HUDEP-2 (cell line): ENCODE results near the gene TFIP11.

Source experiments
- DNase-seq, 76 experiments: peaks; one replicate each; lab custom pipeline; 2025; ENCODE audit not compliant: unreplicated experiment in 76 of 76; lab: John Stamatoyannopoulos, UW

TFIP11 gene

DNA sequence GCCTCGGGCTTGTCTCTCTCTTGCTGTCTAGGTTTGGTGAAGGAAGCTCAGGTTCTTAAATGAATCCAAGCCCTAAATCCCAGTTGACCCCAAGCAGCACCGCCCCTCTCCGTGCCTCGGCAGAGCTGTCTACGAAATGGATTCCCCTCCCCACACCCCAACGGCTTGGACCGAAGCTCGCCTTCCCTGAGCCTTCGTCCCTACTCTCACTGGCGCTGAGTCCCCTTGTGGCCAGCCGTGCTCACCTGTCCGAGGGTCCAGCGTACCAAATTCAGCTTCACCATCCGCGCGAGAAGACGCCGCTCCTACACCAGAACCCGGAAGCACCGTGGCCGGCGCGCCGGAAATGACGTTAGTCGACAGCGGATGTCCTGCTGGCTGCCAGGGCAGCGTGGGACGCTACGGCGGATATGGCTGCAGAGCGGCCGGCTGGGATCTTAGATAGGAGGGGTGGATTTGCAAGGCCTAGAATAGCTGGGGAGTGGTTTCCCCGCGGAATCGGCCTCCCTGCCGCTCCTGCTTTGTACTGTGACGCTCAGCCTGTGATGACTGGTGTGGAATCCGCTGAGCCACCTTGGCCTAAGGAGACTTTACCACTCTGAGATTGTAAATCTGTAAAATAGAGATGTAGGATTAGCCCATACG lies at the start of gene TFIP11:
TFIP11 (minus strand) TSS at position 325 of the 645 bp plus-strand sequence. CDS start 2,201 bp downstream, outside the sequence.
- DNase-seq: peak in 74 of 76 experiments; percentile 40 to 95 (median 88)

DNA sequence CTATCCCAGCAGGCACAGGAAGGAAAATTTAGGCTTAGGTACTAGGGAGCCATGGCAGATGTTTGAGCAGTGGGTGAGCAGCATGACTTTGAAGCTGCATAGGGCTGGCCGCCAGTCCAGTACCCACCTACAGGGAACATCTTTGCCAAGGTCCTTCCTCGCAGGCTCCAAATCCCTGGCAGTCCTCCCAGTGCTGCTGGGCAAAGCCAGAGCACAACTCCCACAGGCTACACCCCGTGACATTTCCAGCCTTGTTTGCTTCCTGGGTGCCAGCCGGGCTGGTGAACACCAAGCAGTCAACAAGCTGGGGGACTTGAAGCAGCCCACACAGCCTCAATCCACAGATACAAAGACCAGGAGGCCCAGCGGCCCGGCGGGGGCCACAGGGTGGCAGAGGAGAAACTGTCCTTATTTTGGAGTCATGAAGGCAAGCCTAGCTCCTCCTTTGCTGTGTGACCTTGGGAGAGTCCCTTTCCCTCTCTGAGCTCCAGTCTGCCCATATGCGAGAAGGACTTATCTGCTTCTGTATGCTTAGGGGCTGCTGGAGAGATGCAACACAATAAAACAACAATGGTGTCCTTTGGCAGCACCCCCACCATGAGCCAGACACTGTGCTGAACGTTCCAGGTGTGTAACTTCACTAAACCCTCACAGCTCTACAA lies 49.6 kb upstream of the TFIP11 start:
- DNase-seq: peak in 14 of 76 experiments; percentile 8 to 36 (median 18)

DNA sequence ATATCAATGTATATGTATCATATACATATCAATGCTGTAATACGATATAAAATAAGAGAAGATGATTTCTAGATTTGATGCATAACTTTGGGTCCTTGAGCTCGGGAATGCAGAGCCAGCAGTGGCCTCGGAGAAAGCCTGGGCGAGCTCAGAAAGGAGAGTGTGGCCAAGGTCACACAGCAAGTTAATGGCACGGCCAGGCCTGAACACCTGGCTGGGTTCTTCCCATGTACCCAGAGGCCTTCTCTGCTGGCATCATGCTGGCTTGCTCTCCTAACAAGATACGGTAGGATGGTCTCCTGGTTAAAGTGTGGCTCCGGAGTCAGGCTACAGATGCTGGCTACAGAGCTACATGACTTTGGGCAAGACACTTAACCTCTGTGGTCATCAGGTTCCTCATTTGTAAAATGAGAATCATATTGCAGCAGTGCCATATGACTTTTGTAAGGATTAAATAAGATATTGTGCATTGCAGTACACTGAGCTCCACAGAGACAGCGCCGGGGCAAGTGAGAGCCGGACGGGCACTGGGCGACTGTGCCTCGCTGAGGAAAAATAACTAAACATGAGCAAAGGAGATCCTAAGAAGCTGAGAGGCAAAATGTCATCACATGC lies 47.8 kb upstream of the TFIP11 start:
- no peak for DNase-seq

DNA sequence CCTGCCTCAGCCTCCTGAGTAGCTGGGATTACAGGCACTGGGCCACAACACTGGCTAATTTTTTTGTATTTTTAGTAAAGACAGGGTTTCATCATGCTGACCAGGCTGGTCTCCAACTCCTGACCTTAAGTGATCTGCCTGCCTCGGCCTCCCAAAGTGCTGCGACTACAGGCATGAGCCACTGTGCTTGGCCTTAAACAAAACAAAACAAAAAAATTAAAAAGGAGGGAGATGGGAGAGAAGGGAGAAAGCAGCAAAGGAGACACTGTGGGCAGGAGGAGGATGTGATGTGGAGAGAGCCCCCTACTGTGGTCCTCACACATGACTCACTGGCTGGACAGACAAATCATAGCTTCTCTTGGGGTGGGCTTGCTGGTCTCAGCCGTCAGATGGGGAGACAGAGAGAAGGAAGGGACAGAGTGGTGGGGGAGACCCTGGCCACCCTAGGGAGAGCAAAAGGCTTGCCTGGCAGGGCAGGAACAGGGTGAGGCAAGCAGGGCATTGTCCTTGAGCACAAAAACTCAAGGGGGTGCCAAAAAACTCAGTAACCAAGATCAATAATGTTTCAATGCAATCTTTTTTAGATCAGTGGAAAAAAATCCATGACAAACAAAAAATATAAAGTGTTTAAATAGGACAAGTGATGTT lies 46.1 kb upstream of the TFIP11 start:
- DNase-seq: no peak

DNA sequence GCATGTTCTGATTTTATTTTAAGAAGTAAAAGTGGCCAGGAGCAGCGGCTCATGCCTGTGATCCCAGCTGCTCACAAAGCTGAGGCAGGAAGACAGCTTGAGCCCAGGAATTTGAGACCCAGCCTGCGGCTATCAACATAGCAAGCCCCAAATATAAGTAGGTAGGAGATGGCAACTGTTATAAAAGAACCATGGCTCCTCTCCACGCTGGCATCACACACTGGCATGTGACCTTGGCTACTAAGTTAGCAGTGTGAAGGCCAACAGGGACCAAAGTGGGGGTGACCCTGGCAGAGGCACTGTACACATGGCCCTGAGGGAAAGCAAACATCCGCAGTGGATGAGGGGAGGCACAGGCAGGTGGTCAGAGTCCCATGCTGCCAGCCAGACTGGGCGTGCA lies 44.6 kb upstream of the TFIP11 start:
- DNase-seq: no peak

DNA sequence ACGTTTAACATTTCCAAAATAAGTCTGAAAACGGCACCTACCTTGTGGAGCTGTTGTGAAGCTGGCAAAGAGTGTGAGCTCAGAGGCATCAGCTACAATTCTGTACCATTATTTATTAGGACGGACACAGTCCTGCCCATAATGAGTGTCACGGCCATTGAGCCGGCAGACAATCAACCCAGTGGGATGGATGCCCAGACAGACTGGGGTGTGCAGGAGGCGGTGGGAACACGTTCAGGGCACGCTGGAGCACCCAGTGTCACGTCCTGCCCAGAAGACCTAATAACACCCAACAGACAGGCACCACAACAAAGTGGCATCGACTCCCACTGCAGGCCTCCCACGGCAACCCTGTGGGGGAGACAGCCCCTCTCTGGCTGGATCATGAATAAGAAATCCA lies 43.2 kb upstream of the TFIP11 start:
- no peak for DNase-seq

DNA sequence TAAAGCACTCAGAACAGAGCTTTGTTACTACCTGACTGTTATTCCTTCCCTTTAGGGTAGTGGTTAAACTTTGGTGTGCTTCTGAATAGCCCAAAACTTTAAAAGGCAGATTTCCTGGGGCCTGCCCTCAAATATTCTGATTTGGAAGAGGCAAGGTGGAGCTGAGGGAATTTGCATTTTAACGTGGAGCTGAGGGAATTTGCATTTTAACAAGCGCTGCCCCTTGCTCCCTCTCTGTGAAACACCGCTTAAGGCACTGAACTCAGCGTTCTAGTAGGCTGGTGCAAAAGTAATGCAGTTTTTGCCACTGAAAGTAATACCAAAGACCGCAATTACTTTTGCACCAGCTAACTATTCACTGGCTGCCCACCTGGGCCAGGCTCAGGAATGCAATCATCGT lies 42.7 kb upstream of the TFIP11 start:
- no peak for DNase-seq

DNA sequence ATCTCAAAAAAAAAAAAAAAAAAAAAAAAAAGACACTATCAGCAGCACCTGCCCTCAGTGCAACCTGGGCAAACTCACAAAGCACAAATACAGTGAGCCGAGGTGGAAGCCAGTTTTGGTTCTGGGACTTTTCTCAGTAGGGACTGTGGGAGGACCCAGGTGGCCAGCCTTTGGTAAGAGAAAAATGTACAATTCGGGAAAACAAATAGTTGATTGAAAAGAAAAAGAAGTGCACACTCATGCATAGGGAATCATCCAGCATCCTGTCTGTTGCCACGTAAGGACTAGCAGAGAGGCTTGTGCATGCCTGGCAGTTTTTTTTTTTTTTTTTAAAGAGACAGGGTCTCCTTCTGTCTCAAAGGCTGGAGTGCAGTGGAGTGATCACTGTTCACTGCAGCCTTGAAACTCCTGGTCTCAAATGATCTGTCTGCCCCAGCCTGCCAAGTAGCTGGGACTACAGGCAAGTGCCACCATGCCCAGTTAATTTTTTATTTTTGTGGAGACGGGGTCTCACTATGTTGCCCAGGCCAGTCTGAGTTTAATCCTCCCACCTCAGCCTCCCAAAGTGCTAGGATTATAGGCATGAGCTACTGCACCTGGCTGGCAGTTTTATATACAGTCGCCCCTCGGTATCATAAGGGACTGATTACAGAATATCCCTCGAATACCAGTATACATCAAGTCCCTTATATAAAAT lies 40.9 kb upstream of the TFIP11 start:
- no peak for DNase-seq

DNA sequence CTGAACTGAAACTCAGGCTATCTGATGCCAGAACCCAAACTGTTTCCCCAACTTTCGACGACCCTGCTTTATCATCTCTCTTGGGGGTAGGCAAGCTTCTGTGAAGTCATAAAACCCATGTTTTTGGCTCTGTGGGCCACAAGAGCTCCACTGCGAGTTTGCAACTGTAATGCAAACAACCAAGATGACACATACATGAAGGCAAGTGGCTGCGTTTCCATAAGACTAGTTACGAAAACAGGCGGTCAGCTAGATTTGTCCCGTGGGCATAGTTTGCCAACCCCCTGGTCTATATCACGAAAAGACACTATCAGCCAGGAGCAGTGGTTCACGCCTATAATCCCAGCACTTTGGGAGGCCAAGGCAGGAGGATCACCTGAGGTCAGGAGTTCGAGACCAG lies 40.2 kb upstream of the TFIP11 start:
- DNase-seq: no peak

DNA sequence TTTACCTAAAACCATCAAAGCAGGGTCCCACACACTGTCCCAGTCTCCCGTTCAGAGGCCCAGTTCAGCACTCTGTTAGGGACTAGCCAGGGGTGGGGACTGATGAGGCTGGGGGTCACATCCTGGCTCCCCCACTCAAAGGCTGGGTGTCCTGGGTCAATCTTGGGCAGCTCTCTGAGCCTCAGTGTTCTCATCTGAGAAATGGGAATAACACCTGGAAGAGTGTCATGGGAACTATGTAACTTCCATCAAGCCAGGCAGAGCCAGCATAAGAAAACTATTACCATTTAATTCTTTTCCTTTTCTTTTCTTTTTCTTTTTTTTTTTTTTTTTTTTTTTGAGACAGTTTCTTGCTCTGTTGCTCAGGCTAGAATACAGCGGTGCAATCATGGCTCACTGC lies 39.3 kb upstream of the TFIP11 start:
- DNase-seq: no peak

DNA sequence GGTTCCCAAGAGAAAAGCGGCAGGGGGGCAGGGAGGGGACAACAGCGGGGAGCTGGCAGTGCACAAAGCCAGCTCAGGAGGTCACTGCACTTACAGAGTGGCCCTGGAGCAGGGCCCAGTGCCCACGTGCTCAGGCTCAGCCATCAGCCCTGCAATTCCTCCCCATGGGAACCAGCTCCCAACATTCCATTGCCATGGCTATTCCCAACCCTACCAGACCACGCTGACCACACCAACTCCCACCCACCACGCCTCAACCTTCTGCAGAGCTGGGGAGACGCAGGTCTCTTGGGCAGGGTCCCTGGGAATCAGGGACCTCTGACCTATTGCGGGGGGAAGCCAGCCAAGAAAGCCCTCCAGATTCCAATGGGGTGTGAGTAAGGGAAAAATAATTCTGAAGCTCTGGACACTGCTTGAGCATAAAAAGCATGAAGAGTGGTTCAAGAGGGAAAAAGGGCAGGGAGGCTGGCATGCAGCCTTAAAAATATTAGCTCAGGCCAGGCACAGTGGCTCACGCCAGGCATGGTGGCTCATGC lies 38.3 kb upstream of the TFIP11 start:
- DNase-seq: no peak

DNA sequence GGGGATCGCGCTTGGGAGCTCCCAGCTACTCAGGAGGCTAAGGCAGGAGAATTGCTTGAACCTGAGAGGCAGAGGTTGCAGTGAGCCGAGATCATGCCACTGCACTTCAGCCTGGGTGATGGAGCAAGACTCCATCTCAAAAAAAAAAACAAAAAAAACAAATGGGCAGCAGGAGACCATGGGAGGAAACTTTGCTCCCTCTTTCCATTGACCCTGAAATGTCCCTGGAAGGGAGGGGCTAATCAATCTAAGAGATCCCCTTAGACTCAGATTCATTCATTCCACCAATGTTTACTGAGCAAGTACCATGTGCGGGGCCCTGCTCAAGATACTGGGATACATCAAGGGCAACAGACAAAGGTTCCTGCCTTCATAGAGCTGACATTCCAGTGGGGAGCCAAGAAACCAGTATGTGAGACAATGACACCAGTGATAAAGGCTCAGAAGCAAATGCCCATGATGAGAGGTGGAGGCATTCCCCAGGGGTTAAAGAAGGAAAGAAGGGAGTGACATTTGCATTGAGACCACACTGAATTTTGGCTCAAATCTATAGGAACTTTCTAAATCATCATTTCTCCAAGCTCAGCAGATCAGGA lies 37.7 kb upstream of the TFIP11 start:
- no peak for DNase-seq

DNA sequence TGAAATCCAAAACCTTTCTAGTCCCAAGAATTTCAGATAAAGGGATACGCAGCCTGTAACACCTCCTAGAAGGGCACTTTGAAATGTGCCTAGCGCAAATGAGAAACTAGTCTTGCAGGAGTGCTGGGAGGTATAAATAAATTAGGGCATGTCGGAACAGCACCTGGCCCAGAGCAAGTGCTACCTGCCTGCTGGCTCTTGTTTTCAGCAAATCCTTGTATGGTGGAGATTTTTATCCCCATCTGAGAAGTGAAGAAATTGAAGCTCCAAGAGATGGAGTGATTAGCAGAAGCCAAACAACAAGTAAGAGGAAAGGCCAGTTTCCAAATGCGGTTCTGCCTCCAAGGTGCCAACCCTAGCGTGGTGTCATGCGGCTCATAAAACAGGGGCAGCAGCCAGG lies 36.7 kb upstream of the TFIP11 start:
- no peak for DNase-seq

DNA sequence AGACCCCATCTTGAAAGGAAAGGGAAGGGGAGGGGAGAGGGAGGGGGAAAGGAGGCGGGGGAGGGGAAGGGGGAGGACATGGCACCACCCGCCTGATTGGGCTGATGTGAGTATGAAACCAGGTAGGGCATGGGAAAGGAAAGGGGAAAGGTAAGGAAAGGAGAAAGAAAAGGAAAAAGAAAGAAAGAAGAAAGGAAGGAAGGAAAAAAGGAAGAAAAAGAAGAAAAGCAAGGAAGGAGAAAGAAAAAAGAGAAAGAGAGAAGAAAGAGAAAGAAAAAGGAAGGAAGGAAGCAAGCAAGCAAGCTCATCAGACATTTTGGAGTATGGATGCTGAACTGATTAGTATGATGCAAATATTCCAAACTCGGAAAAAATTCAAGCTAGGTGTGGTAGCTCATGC lies 36.0 kb upstream of the TFIP11 start:
- no peak for DNase-seq

DNA sequence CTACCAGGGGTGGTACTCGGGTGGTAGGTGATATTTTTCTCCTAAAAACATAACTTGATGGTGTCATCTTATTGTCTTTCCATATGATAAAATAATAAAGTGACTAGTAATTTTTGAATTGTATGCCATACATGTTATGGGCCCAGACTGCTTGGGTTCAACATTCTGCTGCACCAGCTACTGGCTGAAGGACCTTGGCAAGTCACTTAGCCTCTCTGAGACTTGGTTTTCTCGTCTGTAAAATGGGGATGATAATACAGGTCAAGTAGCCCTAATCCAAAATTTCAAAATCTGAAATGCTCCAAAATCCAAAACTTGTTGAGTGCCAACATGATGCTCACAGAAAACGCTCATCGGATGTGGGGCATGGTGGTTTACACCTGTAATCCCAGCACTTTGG lies 35.6 kb upstream of the TFIP11 start:
- DNase-seq: no peak

DNA sequence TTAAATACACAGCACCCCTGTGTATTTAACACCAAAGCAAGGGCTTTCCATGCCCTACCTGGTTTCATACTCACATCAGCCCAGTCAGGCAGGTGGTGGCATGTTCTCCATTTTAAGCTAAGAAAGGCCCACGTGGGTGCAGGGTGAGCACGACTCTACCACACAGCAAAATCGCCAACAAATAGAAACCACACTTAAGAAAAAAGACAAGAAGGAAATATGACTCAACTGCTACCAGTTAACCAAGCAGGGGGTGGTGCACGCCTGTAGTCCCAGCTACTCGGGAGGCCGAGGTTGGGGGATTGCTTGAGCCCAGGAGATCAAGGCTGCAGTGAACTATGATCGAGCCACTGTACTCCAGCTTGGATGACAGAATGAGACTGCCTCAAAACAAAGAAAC lies 35.2 kb upstream of the TFIP11 start:
- no peak for DNase-seq

DNA sequence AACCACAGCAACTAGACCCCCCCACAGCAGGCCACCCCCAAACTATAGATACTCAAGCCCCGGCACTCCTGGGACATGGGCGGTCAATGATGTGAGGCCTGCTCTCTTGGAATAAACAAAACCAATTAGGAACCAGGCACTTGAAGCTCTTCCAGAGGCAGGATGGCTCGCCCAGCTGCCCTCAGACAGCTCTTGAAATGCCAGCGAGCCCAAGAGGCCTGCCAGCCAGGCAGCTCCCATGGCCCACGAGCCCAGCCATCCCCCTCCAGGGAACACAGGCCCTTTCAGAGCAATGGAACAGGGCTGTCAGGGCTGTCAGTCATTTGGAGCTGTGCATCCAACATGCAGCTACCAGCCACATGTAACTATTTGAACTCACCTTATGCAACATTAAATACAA lies 34.0 kb upstream of the TFIP11 start:
- DNase-seq: no peak

DNA sequence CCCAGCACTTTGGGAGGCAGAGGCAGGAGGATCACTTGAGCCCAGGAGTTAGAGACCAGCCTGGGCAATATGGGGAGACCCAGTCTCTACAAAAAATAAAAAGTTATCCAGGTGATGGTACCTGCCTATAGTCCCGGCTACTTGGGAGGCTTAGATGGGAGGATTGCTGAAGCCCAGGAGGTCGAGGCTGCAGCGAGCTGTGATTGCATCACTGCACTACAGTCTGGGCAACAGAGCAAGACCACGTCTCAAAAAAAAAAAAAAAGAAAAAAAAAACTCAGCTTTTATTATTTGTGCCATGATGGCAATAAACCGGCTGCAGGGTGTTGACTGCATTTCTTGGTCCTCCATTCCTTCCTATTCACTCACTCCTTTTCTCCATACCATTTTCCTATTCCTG lies 33.6 kb upstream of the TFIP11 start:
- DNase-seq: no peak

DNA sequence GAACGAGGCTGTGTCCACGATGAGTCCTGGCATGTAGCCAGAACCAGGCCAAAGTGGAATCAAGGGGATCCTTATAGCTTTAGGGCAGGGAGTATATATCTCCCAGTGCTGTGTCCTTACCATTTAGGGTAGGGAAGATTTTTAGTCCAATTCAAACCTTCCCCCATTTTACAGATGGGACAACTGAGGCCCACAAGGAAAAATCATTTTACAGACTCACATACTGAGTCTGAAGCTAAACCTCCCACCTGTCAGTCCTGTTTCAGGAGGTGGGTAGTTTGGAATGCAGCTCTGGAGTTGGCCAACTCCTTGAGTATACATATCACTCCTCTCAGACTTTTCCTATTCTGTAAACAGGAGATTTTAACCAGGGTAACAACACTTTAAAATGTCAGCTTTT lies 33.1 kb upstream of the TFIP11 start:
- no peak for DNase-seq

DNA sequence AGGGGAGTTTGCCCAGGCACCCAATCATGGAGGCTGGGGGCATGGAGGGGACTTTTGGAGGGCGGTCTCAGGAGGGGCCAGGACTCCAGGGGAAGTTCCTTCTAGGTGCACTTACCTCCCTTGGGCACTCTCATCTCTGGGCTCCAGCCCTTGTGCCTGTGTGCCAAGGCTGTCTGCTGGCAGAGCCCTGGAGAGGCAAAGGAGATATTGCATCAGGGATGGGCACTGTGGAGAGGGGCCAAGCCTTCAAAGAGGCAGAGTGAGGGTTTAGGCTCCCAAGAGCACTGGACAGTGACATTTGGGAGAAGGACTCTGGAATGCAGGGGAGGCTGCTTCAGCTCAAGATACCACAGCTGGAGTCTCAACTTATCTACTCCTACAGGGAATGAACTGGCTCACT lies 32.2 kb upstream of the TFIP11 start:
- DNase-seq: no peak
